Keratinocyte (primary cell): ENCODE measurements around the gene LRRC4C. TPM values are rescaled to one million over a fixed set of nuclear protein-coding genes. Genes with fewer than 3 reads are reported as not detected.

Source experiments
- DNase-seq: peaks from one replicate; pipeline ENCODE4 v3.0.0-alpha.2; 2011; ENCODE audit warnings: low read depth, missing footprints, low spot score
- FAIRE-seq: peaks from 2 replicates; lab custom pipeline; 2011; peaks lifted over from hg19 to GRCh38; lab: Jason Lieb, UNC
- H2AFZ ChIP-seq: 2 replicates; pipeline ENCODE4 v1.6.0; 2012; ENCODE audit warnings: low read length, control low read depth, inconsistent platforms; ENCODE audit not compliant: control insufficient read depth
- H3K27ac ChIP-seq: 2 replicates; pipeline ENCODE4 v1.5.1; 2011; ENCODE audit warnings: low read length; ENCODE audit not compliant: control insufficient read depth, insufficient read depth
- H3K27me3 ChIP-seq: 3 replicates; pipeline ENCODE4 v1.6.0; 2011; ENCODE audit warnings: low read length; ENCODE audit not compliant: control insufficient read depth, insufficient read depth; ENCODE audit errors: extremely low read depth
- H3K36me3 ChIP-seq, 2 experiments: 2 replicates in 1 of 2; 3 replicates in 1 of 2; pipeline ENCODE4 v1.5.1; 2011; ENCODE audit warnings: low read length in 2 of 2, mild to moderate bottlenecking in 1 of 2; ENCODE audit not compliant: control insufficient read depth in 2 of 2, insufficient read depth in 2 of 2; ENCODE audit errors: extremely low read depth in 1 of 2
- H3K4me1 ChIP-seq: 3 replicates; pipeline ENCODE4 v1.5.1; 2011; ENCODE audit warnings: low read length; ENCODE audit not compliant: control insufficient read depth, insufficient read depth; ENCODE audit errors: extremely low read depth
- H3K4me2 ChIP-seq: 3 replicates; pipeline ENCODE4 v1.6.0; 2011; ENCODE audit warnings: low read depth, low read length; ENCODE audit not compliant: control insufficient read depth, insufficient read depth; ENCODE audit errors: extremely low read depth
- H3K4me3 ChIP-seq, 3 experiments: fragments of 200-600 bp in 1 of 3; sonication (generic) in 1 of 3; 2 replicates in 2 of 3; 3 replicates in 1 of 3; pipeline ENCODE4 v1.5.1; 2011 to 2016; ENCODE audit warnings: low read length in 3 of 3, mild to moderate bottlenecking in 3 of 3, control low read depth in 2 of 3, inconsistent platforms in 1 of 3, low read depth in 1 of 3, mixed read lengths in 1 of 3, mixed run types in 1 of 3, moderate library complexity in 1 of 3; ENCODE audit not compliant: control insufficient read depth in 2 of 3, insufficient read depth in 2 of 3; ENCODE audit errors: extremely low read depth in 1 of 3
- H3K79me2 ChIP-seq: 2 replicates; pipeline ENCODE4 v1.6.0; 2012; ENCODE audit warnings: low read length; ENCODE audit not compliant: control insufficient read depth, insufficient read depth
- H3K9ac ChIP-seq: 3 replicates; pipeline ENCODE4 v1.6.0; 2011; ENCODE audit warnings: low read length; ENCODE audit not compliant: control insufficient read depth, insufficient read depth; ENCODE audit errors: extremely low read depth
- H3K9me1 ChIP-seq: 3 replicates; pipeline ENCODE4 v1.6.0; 2011; ENCODE audit warnings: low read length; ENCODE audit not compliant: control insufficient read depth, insufficient read depth; ENCODE audit errors: extremely low read depth
- H3K9me3 ChIP-seq: 2 replicates; pipeline ENCODE4 v1.5.1; 2012; ENCODE audit warnings: low read depth, low read length; ENCODE audit not compliant: control insufficient read depth
- H4K20me1 ChIP-seq: 3 replicates; pipeline ENCODE4 v1.6.0; 2011; ENCODE audit warnings: low read length; ENCODE audit not compliant: control insufficient read depth, insufficient read depth; ENCODE audit errors: extremely low read depth
- EZH2 ChIP-seq: IDR thresholded peaks from one replicate; pipeline ENCODE4 v1.6.1; 2012; ENCODE audit warnings: inconsistent platforms, mild to moderate bottlenecking, low read length, moderate library complexity
- dilution Hi-C: fragments of 300-500 bp; cut with MboI; formaldehyde crosslinking; loops from one replicate; pipeline ENCODE4 v1.7.0; 2020; ENCODE audit warnings: low sequenced_read_pairs; ENCODE audit not compliant: extremely low pct_ligation_motif_present
- polyA minus RNA-seq, 3 experiments: library from RNA; depleted of rRNA, polyadenylated mRNA; stranded (reverse); fragments of >200 nt; gene quantifications; 1 replicate in 1 of 3; 2 replicates in 1 of 3; 3 replicates in 1 of 3; pipeline ENCODE4 v1.2.3, GENCODE V29; 2011
- polyA plus RNA-seq, 5 experiments: library from polyadenylated mRNA; depleted of rRNA in 3 of 5; stranded (reverse) in 3 of 5; stranded (forward) in 1 of 5; unstranded in 1 of 5; fragments of >200 nt; gene quantifications; 1 replicate in 1 of 5; 2 replicates in 3 of 5; 3 replicates in 1 of 5; pipeline versions ENCODE4 v1.2.1 to v1.2.3, GENCODE V29; 2011 to 2012; ENCODE audit warnings: missing spikeins in 2 of 5, low read depth in 1 of 5, low replicate concordance in 1 of 5
- TF ChIP-seq, protein P1 (sequence below), 3 experiments: IDR thresholded peaks in 1 of 3; conservative IDR thresholded peaks in 1 of 3; optimal IDR thresholded peaks in 1 of 3; 2 replicates in 2 of 3; 3 replicates in 1 of 3; pipeline versions ENCODE3 to v1.5.1; 2011; ENCODE audit warnings: low read length in 3 of 3, mild to moderate bottlenecking in 3 of 3, moderate library complexity in 2 of 3, control low read depth in 1 of 3, inconsistent platforms in 1 of 3; ENCODE audit not compliant: insufficient read depth in 2 of 3; ENCODE audit errors: extremely low read depth in 1 of 3

The LRRC4C gene
- polyA plus RNA-seq, result not detected in 3 replicates
- not detected for polyA plus RNA-seq (2011; ENCODE audit: low read depth)
- polyA plus RNA-seq (2011; cell fraction: cytosol; rRNA removed), result not detected in 2 replicates
- polyA plus RNA-seq (2011; cell fraction: nucleus; rRNA removed), result not detected in 2 replicates
- polyA plus RNA-seq (2012; ENCODE audit: low replicate concordance), result not detected in 2 replicates
- not detected in 3 replicates for polyA minus RNA-seq
- not detected for polyA minus RNA-seq (2011; cell fraction: cytosol; rRNA and poly(A)+ RNA removed)
- polyA minus RNA-seq (2011; cell fraction: nucleus; rRNA and poly(A)+ RNA removed), result not detected in 2 replicates

DNA sequence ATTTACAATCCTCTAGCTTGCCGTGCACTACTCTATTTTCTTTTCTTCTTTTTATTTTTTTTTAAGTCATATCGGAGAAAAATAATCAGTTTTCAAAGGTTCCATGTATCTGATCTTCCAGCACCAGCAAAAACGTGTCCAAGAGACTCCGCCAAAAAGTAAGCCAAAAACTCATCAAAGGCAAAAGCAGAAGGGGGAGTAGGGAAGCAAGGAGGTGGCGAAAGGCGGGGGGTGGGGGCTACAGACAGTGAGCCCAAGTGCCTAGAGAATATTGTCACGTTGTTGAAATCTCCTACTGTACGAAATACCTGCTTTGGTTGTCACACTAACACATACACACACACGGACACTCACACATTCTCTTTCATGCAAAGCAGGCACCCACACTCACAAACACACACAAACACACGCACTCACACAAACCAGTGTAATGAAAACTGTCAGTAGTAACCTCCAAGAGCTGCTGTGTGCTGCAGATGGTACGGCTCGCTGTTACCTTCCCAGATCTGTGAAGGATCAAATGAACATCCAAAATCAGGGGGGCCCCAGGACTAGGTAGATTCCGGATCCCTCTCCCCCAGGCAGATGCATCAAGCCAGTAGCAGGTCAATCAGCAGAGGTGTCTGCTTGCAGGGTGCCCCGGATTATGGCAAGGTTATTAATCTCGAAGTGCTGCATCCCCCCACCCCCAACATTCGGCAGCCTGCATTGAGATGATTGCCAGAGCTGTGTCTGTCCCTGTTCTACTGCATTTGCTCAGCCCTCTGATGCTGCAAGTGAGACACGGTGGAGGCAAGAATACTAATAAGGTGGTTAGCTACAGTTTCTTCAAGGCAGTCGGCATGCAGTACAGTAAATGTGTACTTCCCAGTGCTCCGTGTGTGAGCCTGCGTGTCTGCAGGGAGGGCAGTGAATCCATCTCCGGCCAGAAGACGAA lies at the start of gene LRRC4C:
LRRC4C (minus strand) TSS at position 188 of the 937 bp plus-strand sequence.
- TF ChIP-seq, protein P1, sequence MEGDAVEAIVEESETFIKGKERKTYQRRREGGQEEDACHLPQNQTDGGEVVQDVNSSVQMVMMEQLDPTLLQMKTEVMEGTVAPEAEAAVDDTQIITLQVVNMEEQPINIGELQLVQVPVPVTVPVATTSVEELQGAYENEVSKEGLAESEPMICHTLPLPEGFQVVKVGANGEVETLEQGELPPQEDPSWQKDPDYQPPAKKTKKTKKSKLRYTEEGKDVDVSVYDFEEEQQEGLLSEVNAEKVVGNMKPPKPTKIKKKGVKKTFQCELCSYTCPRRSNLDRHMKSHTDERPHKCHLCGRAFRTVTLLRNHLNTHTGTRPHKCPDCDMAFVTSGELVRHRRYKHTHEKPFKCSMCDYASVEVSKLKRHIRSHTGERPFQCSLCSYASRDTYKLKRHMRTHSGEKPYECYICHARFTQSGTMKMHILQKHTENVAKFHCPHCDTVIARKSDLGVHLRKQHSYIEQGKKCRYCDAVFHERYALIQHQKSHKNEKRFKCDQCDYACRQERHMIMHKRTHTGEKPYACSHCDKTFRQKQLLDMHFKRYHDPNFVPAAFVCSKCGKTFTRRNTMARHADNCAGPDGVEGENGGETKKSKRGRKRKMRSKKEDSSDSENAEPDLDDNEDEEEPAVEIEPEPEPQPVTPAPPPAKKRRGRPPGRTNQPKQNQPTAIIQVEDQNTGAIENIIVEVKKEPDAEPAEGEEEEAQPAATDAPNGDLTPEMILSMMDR (optimal IDR thresholded peaks at IDR 0.05 in 1 of 3, IDR thresholded peaks at IDR 0.05 in 1 of 3, conservative IDR thresholded peaks at IDR 0.05 in 1 of 3; ENCODE audit: extremely low read depth in 1 of 3, insufficient read depth in 2 of 3, low read length in 3 of 3), result no peak
- TF ChIP-seq EZH2, result no peak
- FAIRE-seq (no peak), DNase-seq (no peak)
- Histone ChIP-seq H3K79me2 (no peaks in the 10 kb centered on the region), H2AFZ (no peak within 1 kb of the TSS), H3K4me3 (no peak within 1 kb of the TSS), H3K27ac (no peak within 1 kb of the TSS), H4K20me1 (no peaks in the 10 kb centered on the region), H3K9ac (no peak within 1 kb of the TSS), H3K36me3 (no peaks in the 10 kb centered on the region), H3K27me3 (peaks cover 26% of the 10 kb centered on the region), H3K4me2 (no peak within 1 kb of the TSS), H3K4me1 (no peaks in the 10 kb centered on the region), H3K9me3 (no peaks in the 10 kb centered on the region), H3K9me1 (no peaks in the 10 kb centered on the region)
- dilution Hi-C loops, result no loop called here

DNA sequence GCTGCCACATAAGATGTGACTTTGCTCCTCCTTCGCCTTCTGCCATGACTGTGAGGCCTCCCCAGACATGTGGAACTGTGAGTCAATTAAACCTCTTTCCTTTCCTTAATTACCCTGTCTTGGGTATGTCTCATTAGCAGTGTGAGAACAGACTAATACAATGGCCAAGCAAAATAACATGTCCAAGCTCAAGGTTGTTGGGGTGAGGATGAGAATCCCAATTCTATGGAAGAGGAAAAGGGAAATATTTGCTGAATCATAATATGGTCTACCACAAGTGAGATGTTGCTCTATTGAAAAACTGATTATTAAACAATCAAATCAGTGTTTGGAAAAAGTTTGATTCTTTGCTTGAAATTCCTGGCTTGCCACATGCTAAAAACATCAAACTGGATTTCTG lies 48.7 kb upstream of the LRRC4C start:
- no peaks in the 10 kb centered on the region for H3K79me2 ChIP-seq
- DNase-seq (no peak), FAIRE-seq (no peak)
- H3K9me1 ChIP-seq, result no peaks in the 10 kb centered on the region
- TF ChIP-seq, protein P1 (optimal IDR thresholded peaks at IDR 0.05 in 1 of 3, IDR thresholded peaks at IDR 0.05 in 1 of 3, conservative IDR thresholded peaks at IDR 0.05 in 1 of 3; ENCODE audit: extremely low read depth in 1 of 3, insufficient read depth in 2 of 3, low read length in 3 of 3), result no peak
- no peak for TF ChIP-seq EZH2
- H3K4me3 ChIP-seq, result no peak overlapping the region
- H3K36me3 ChIP-seq, result no peaks in the 10 kb centered on the region
- dilution Hi-C loops, result no loop called here
- no peaks in the 10 kb centered on the region for H3K4me1 ChIP-seq
- H3K9me3 ChIP-seq, result no peaks in the 10 kb centered on the region
- H3K4me2 ChIP-seq, result no peak overlapping the region
- H4K20me1 ChIP-seq, result no peaks in the 10 kb centered on the region
- no peak overlapping the region for H3K27ac ChIP-seq
- no peak overlapping the region for H3K9ac ChIP-seq
- no peak overlapping the region for H2AFZ ChIP-seq
- no peaks in the 10 kb centered on the region for H3K27me3 ChIP-seq
